Erythroblast (primary cell): ENCODE measurements around the gene RPL13A.

Experiments used
- GATA1 ChIP-seq: IDR thresholded peaks from 2 replicates; pipeline ENCODE4 v1.6.1; 2011; ENCODE audit warnings: low read depth, mild to moderate bottlenecking, control low read depth, low read length, moderate library complexity
- POLR2A ChIP-seq: IDR thresholded peaks from 2 replicates; pipeline ENCODE4 v1.6.1; 2011; ENCODE audit warnings: mild to moderate bottlenecking, low read length

DNA sequence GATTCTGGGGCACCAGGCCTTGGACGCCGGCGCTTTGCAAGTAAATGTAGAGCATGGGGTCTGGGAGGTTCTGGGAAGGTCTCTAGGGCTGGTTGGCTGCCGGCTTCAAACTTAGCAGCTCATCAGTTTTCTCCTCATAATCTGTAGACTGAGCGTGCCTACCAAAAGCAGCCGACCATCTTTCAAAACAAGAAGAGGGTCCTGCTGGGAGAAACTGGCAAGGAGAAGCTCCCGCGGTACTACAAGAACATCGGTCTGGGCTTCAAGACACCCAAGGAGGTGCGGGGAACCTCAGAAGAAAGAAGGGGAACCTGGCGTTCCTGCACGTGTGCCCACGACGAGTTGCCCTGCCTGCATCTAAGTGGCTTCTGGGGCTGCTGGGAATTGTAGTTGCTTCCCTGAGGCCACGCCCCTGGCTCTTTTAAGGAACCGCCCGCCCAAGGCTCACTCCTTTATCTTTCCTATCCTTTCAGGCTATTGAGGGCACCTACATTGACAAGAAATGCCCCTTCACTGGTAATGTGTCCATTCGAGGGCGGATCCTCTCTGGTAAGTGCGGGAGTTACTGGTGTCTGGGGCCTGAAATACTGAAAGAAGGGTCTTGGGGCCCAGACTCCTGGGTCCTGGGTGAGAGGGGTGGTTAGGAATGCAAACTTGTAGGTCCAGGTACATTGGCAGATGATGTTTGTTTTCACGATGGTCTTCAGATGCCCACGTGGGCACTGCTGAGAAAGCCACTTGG, 9.8 kb downstream of the RPL13A start:
- TF ChIP-seq POLR2A (peak; percentile 52), GATA1 (no peak)
